Natural killer cell (primary cell): ENCODE results near the gene CACNA1C. TPM values are rescaled to one million over a fixed set of nuclear protein-coding genes. Genes with fewer than 3 reads are reported as not detected.

Experiments used
- ATAC-seq, 3 donors: fragments of 150-1000 bp in 2 of 3; fragments of 200-7000 bp in 1 of 3; cut with Tn5 transposase; 1 replicate in 1 of 3; 2 replicates in 2 of 3; pipeline ENCODE4 v1.10.0; 2021; ENCODE audit warnings: mild to moderate bottlenecking in 2 of 3, moderate library complexity in 2 of 3
- DNase-seq, 2 donors: peaks; one replicate each; pipeline versions ENCODE4 v3.0.0 to v3.0.0-alpha.2; 2013 to 2021; ENCODE audit warnings: mixed read lengths in 1 of 2
- H3K27ac ChIP-seq: one replicate; pipeline ENCODE4 v1.5.1; 2013; ENCODE audit warnings: mild to moderate bottlenecking, low read length
- H3K27me3 ChIP-seq: one replicate; pipeline ENCODE4 v1.6.1; 2013; ENCODE audit warnings: low read length; ENCODE audit not compliant: control insufficient read depth, insufficient read depth
- H3K36me3 ChIP-seq: one replicate; pipeline ENCODE4 v1.6.1; 2013; ENCODE audit warnings: low read length; ENCODE audit not compliant: control insufficient read depth, insufficient read depth
- H3K4me1 ChIP-seq: one replicate; pipeline ENCODE4 v1.6.1; 2013; ENCODE audit warnings: low read length; ENCODE audit not compliant: control insufficient read depth, insufficient read depth
- H3K4me3 ChIP-seq: one replicate; pipeline ENCODE4 v1.5.1; 2013; ENCODE audit warnings: low read length
- H3K9me3 ChIP-seq: one replicate; pipeline ENCODE4 v1.6.1; 2013; ENCODE audit warnings: low read length; ENCODE audit not compliant: control insufficient read depth, insufficient read depth
- H3K27ac Mint-ChIP-seq, 2 donors: one replicate each; pipeline ENCODE4 v1.8.0; 2022; ENCODE audit warnings: mild to moderate bottlenecking in 2 of 2, mixed read lengths in 2 of 2, moderate library complexity in 1 of 2
- H3K27me3 Mint-ChIP-seq, 2 donors: one replicate each; pipeline ENCODE4 v1.8.0; 2022; ENCODE audit warnings: low read depth in 2 of 2, mixed read lengths in 2 of 2
- H3K36me3 Mint-ChIP-seq: one replicate; pipeline ENCODE4 v1.8.0; 2022; ENCODE audit warnings: mixed read lengths
- H3K4me1 Mint-ChIP-seq, 2 donors: one replicate each; pipeline ENCODE4 v1.8.0; 2022; ENCODE audit warnings: mixed read lengths in 2 of 2
- H3K4me3 Mint-ChIP-seq: one replicate; pipeline ENCODE4 v1.8.0; 2022; ENCODE audit warnings: mild to moderate bottlenecking, moderate library complexity, mixed read lengths
- H3K9me3 Mint-ChIP-seq, 2 donors: one replicate each; pipeline ENCODE4 v1.8.0; 2022; ENCODE audit warnings: mixed read lengths in 2 of 2
- CTCF ChIP-seq: fragments of 200-600 bp; IDR thresholded peaks from one replicate; pipeline ENCODE4 v1.8.0; 2022; ENCODE audit warnings: antibody characterized with exemption
- WGBS: methylation state at CpG from one replicate; pipeline ENCODE4 v1.1.7; 2013; ENCODE audit warnings: missing lambda C conversion rate; ENCODE audit not compliant: insufficient coverage; 5-methylcytosine and 5-hydroxymethylcytosine counted together
- intact Hi-C: fragments of 100-400 bp; cut with micrococcal nuclease; formaldehyde crosslinking; loops from one replicate; pipeline ENCODE4 v1.14.2; 2022
- total RNA-seq, 4 donors: library from RNA; stranded (reverse); fragments of 120-200 nt in 1 of 4; gene quantifications; one replicate each; pipeline versions ENCODE4 v1.2.3 to v1.2.4, GENCODE V29; 2013 to 2022

CACNA1C gene
- total RNA-seq, 3 donors from 2014 or later (not counting 1 experiment from before 2014, with no cell fraction given) = 0.07 to 0.35 (median 0.08) TPM

GRCh38 chr12:2177003-2177402 lies 124.2 kb downstream of the CACNA1C start:
- Mint-ChIP-seq H3K4me3 (no peak overlapping the region), H3K27ac (no peak overlapping the region), H3K4me1 (no peaks in the 10 kb centered on the region), H3K36me3 (no peaks in the 10 kb centered on the region), H3K9me3 (no peaks in the 10 kb centered on the region), H3K27me3 (peaks cover 16 to 18% of the 10 kb centered on the region in 2 donors)
- ATAC-seq (no peak), DNase-seq (no peak)
- Histone ChIP-seq H3K36me3 (no peaks in the 10 kb centered on the region), H3K9me3 (no peaks in the 10 kb centered on the region), H3K27me3 (no peaks in the 10 kb centered on the region), H3K4me3 (no peak overlapping the region), H3K4me1 (no peaks in the 10 kb centered on the region), H3K27ac (no peak overlapping the region)
- TF ChIP-seq CTCF = no peak
- intact Hi-C loops = no loop called here
- WGBS = 93% methylated on average over 6 of the region's 6 CpGs

GRCh38 chr12:2177751-2178150 lies 125.0 kb downstream of the CACNA1C start:
- Mint-ChIP-seq H3K27ac (no peak overlapping the region), H3K36me3 (no peaks in the 10 kb centered on the region), H3K4me3 (no peak overlapping the region), H3K9me3 (no peaks in the 10 kb centered on the region), H3K4me1 (no peaks in the 10 kb centered on the region), H3K27me3 (peaks cover 12% of the 10 kb centered on the region in 2 donors)
- no peaks in the 10 kb centered on the region for H3K36me3 ChIP-seq
- no peaks in the 10 kb centered on the region for H3K9me3 ChIP-seq
- no peak for TF ChIP-seq CTCF
- intact Hi-C loops = no loop called here
- no peak overlapping the region for H3K4me3 ChIP-seq
- ATAC-seq (no peak), DNase-seq (no peak)
- H3K27me3 ChIP-seq = no peaks in the 10 kb centered on the region
- H3K27ac ChIP-seq = no peak overlapping the region
- 84% methylated on average over 3 of the region's 3 CpGs for WGBS
- no peaks in the 10 kb centered on the region for H3K4me1 ChIP-seq

- Mint-ChIP-seq H3K4me1 (peaks cover 0 to under 1% of the 10 kb centered on the region in 2 donors), H3K36me3 (no peaks in the 10 kb centered on the region), H3K27me3 (peaks cover 11% of the 10 kb centered on the region in 2 donors), H3K27ac (no peak overlapping the region), H3K4me3 (no peak overlapping the region), H3K9me3 (no peaks in the 10 kb centered on the region)
- no peak for TF ChIP-seq CTCF
- DNase-seq (no peak), ATAC-seq (no peak)
- intact Hi-C loops = no loop called here
- Histone ChIP-seq H3K4me1 (no peaks in the 10 kb centered on the region), H3K36me3 (no peaks in the 10 kb centered on the region), H3K4me3 (no peak overlapping the region), H3K27me3 (no peaks in the 10 kb centered on the region), H3K9me3 (no peaks in the 10 kb centered on the region), H3K27ac (no peak overlapping the region)
- WGBS = 100% methylated on average over 1 of the region's 2 CpGs
Measured at GRCh38 chr12:2179058-2179457, 126.3 kb downstream of the CACNA1C start.

- Mint-ChIP-seq H3K36me3 (no peaks in the 10 kb centered on the region), H3K27ac (no peak overlapping the region), H3K4me1 (peaks cover 0 to 5% of the 10 kb centered on the region in 2 donors), H3K4me3 (no peak overlapping the region), H3K27me3 (peaks cover 13 to 16% of the 10 kb centered on the region in 2 donors), H3K9me3 (no peaks in the 10 kb centered on the region)
- Histone ChIP-seq H3K4me3 (no peak overlapping the region), H3K9me3 (no peaks in the 10 kb centered on the region), H3K27ac (no peak overlapping the region), H3K27me3 (no peaks in the 10 kb centered on the region), H3K4me1 (no peaks in the 10 kb centered on the region), H3K36me3 (no peaks in the 10 kb centered on the region)
- no peak for TF ChIP-seq CTCF
- ATAC-seq = no peak
- intact Hi-C loops = no loop called here
- WGBS = 86% methylated on average over 7 of the region's 9 CpGs
- no peak for DNase-seq
Measured at GRCh38 chr12:2179953-2180736, 127.4 kb downstream of the CACNA1C start.
